Measurements from ENCODE around the gene MAN1C1.
A peak's percentile ranks its signal among the peaks of the same experiment; 100 is the strongest.

Gene MAN1C1

DNA sequence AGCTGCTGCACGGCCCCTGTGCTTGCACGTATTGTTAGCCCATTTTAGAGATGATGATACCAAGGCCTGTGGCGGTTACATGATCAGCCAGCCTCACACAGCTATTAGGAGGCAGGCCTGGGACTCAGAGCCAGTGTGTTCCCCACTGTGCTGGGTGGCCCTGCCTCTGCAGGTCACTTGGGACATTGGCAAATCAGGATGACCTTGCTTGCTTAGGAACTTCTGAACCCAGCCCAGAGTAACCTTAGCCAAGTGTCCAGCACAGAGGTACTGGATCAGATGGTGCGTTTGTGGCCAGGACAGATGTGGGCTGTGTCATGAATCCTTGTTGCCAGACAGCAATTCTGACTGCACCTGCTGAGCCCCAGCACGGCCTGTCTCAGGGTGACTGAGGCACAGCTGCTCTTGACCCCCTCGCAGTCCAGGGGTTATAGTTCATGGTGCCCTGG lies 45.0 kb upstream of the MAN1C1 start:
- H3K4me1 ChIP-seq (ENCODE audit: insufficient read depth, insufficient read length): peaks cover 54% of the 10 kb centered on the region
- no peak overlapping the region for H3K9ac ChIP-seq (ENCODE audit: insufficient read length, low read depth)
- TF ChIP-seq SUZ12 (IDR thresholded peaks at IDR 0.05; ENCODE audit: extremely low read depth, insufficient read depth, insufficient read length): no peak
- no peak for TF ChIP-seq ZNF274 (IDR thresholded peaks at IDR 0.05; ENCODE audit: low read depth, low read length)
- TF ChIP-seq YY1 (IDR thresholded peaks at IDR 0.05; ENCODE audit: insufficient read depth, insufficient read length): no peak

DNA sequence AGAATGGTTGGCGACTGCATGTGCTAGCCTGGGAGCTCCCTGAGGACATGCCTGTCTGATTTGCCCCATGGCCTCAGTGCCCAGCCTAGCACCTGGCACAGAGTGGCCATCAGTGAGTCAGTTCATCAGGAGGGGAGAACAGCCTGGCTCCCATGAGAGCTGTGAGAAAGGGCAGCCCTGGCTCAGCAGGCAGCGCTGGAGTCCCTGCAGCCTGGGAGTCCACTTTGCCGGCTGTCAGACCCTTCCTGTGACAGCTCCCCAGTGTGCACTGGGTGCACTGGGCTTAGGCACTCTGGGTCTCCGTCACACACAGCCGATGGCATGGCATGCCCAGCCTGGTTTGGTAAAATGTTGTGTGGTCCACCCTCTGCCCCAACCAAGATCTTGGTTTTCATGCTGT lies 44.5 kb upstream of the MAN1C1 start:
- Histone ChIP-seq H3K36me3 (ENCODE audit: insufficient read depth, insufficient read length, low read length) (peaks cover 4% of the 10 kb centered on the region), H3K4me1 (ENCODE audit: insufficient read depth, insufficient read length) (peaks cover 52% of the 10 kb centered on the region), H3K9me3 (ENCODE audit: insufficient read depth, low read length) (no peaks in the 10 kb centered on the region), H3K27me3 (ENCODE audit: insufficient read depth, insufficient read length) (no peaks in the 10 kb centered on the region), H3K4me3 (ENCODE audit: insufficient read length, low read depth) (no peak overlapping the region), H3K9ac (ENCODE audit: insufficient read length, low read depth) (no peak overlapping the region)
- TF ChIP-seq YY1 (IDR thresholded peaks at IDR 0.05; ENCODE audit: insufficient read depth, insufficient read length): no peak
- no peak for TF ChIP-seq ZNF274 (IDR thresholded peaks at IDR 0.05; ENCODE audit: low read depth, low read length)
- no peak for TF ChIP-seq SUZ12 (IDR thresholded peaks at IDR 0.05; ENCODE audit: extremely low read depth, insufficient read depth, insufficient read length)
- DNase-seq (ENCODE audit: low read depth, low spot score): no peak

More for the DNA sequence above, 45.0 kb upstream of the MAN1C1 start:
- Histone ChIP-seq H3K27me3 (ENCODE audit: insufficient read depth, insufficient read length) (no peaks in the 10 kb centered on the region), H3K9me3 (ENCODE audit: insufficient read depth, low read length) (no peaks in the 10 kb centered on the region), H3K36me3 (ENCODE audit: insufficient read depth, insufficient read length, low read length) (peaks cover 4% of the 10 kb centered on the region), H3K4me3 (ENCODE audit: insufficient read length, low read depth) (no peak overlapping the region)
- no peak for DNase-seq (ENCODE audit: low read depth, low spot score)

DNA sequence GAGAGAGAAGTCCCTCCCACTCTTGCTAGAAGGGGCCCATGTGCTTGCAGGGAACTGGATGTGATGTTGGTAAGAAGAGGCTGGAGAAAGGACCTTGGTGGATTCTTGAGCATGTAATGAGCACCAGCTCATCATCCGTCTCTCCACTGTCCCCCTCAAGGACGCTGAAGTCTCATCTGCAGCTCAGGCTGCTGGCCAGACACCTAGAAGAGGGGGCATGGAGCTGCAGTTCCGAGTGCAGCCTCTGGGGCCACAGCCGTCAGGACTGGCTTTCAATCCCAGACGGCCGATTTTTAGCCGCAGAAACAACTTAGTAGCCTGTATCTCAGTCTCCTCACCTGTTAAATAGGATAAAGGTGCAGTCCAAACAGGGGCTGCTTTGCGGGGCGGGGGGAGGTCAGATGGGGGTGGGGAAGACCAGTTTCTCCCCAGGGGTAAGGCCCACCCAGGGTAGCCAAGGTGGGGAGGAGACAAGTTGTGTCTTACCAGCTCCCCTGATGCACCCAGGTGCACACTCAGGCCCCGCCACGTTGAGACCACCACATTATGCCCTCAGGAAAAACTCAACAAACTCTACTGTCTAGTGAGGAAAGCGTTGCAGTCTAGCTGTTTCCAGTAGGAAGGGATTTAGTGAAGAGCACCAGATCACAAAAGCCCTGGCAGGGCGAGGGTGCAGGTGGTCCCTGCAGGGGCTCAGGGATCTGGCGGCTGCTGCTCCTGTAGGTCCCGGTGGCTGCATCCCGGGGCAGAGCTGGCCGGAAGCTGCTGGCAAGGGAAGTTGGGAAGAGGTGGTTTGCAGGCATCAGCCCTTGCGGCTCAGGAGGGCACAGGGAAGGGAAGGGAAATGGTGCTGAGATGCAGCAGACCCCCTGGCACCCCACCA lies 43.6 kb upstream of the MAN1C1 start:
- Histone ChIP-seq H3K36me3 (ENCODE audit: insufficient read depth, insufficient read length, low read length) (no peaks in the 10 kb centered on the region), H3K9me3 (ENCODE audit: insufficient read depth, low read length) (no peaks in the 10 kb centered on the region), H3K9ac (ENCODE audit: insufficient read length, low read depth) (peak overlapping the region; percentile 46), H3K4me3 (ENCODE audit: insufficient read length, low read depth) (no peak overlapping the region), H3K27me3 (ENCODE audit: insufficient read depth, insufficient read length) (no peaks in the 10 kb centered on the region), H3K4me1 (ENCODE audit: insufficient read depth, insufficient read length) (peaks cover 53% of the 10 kb centered on the region)
- DNase-seq (ENCODE audit: low read depth, low spot score): peak; percentile 77
- no peak for TF ChIP-seq SUZ12 (IDR thresholded peaks at IDR 0.05; ENCODE audit: extremely low read depth, insufficient read depth, insufficient read length)
- no peak for TF ChIP-seq ZNF274 (IDR thresholded peaks at IDR 0.05; ENCODE audit: low read depth, low read length)
- TF ChIP-seq YY1 (IDR thresholded peaks at IDR 0.05; ENCODE audit: insufficient read depth, insufficient read length): no peak

DNA sequence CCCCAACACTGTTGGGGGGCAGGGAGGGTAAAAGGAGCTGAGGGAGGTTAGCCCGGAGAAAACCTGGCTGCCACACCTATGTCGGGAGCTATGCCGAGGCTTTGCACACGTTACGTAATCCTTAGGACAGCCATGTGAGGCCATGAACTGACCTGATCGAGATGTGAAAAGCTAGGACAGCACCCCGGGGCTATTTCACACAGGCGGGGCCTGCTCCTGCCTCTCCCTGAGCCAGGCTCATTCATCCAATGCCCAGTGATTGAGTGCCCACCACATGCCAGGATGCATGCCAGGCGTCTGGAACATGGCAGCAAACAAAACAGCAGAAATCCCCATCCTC lies 43.0 kb upstream of the MAN1C1 start:
- Histone ChIP-seq H3K4me3 (ENCODE audit: insufficient read length, low read depth) (no peak overlapping the region), H3K9ac (ENCODE audit: insufficient read length, low read depth) (no peak overlapping the region), H3K4me1 (ENCODE audit: insufficient read depth, insufficient read length) (peaks cover 50% of the 10 kb centered on the region), H3K36me3 (ENCODE audit: insufficient read depth, insufficient read length, low read length) (no peaks in the 10 kb centered on the region), H3K27me3 (ENCODE audit: insufficient read depth, insufficient read length) (no peaks in the 10 kb centered on the region), H3K9me3 (ENCODE audit: insufficient read depth, low read length) (no peaks in the 10 kb centered on the region)
- no peak for DNase-seq (ENCODE audit: low read depth, low spot score)
- no peak for TF ChIP-seq YY1 (IDR thresholded peaks at IDR 0.05; ENCODE audit: insufficient read depth, insufficient read length)

DNA sequence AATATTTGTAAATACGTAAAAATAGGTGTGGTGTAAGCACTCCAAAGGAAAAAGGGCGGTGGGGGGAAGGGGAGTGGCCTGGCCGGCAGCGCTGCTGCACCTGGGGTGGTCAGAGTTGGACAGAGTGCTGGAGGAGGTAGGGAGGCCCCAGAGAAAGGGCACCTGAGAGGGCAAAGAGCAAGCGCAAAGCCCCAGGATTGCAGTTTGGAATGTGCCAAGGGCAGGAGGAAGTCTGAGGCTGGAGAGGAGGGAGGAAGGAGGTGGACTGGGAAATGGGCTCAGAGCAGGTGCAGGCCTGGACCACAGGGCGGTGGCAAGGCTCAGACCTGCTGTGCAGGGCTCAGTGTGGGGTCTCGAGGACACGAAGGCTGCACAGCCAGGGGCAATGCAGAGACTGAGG lies 42.6 kb upstream of the MAN1C1 start:
- Histone ChIP-seq H3K4me1 (ENCODE audit: insufficient read depth, insufficient read length) (peaks cover 47% of the 10 kb centered on the region), H3K9me3 (ENCODE audit: insufficient read depth, low read length) (no peaks in the 10 kb centered on the region), H3K4me3 (ENCODE audit: insufficient read length, low read depth) (no peak overlapping the region), H3K9ac (ENCODE audit: insufficient read length, low read depth) (peak overlapping the region; percentile 18), H3K27me3 (ENCODE audit: insufficient read depth, insufficient read length) (no peaks in the 10 kb centered on the region), H3K36me3 (ENCODE audit: insufficient read depth, insufficient read length, low read length) (no peaks in the 10 kb centered on the region)
- no peak for DNase-seq (ENCODE audit: low read depth, low spot score)
- no peak for TF ChIP-seq YY1 (IDR thresholded peaks at IDR 0.05; ENCODE audit: insufficient read depth, insufficient read length)
- TF ChIP-seq SUZ12 (IDR thresholded peaks at IDR 0.05; ENCODE audit: extremely low read depth, insufficient read depth, insufficient read length): no peak
- TF ChIP-seq ZNF274 (IDR thresholded peaks at IDR 0.05; ENCODE audit: low read depth, low read length): no peak

DNA sequence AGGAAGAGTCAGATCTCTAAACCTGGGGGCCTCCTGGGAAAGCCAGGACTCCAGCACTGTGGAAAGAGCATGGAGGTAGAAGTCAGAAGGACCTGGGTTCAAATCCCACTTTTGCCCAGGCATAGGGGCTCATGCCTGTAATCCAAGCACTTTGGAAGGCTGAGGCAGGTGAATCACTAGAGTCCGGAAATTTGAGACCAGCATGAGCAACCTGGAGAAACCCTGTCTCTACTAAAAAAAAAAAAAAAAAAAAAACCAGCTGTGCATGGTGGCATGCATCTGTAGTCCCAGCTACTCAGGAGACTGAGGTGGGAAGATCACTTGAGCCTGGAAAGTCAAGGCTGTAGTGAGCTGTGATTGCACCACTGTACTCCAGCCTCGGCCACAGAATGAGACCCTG lies 41.4 kb upstream of the MAN1C1 start:
- Histone ChIP-seq H3K4me3 (ENCODE audit: insufficient read length, low read depth) (no peak overlapping the region), H3K27me3 (ENCODE audit: insufficient read depth, insufficient read length) (no peaks in the 10 kb centered on the region), H3K9me3 (ENCODE audit: insufficient read depth, low read length) (no peaks in the 10 kb centered on the region), H3K9ac (ENCODE audit: insufficient read length, low read depth) (no peak overlapping the region), H3K36me3 (ENCODE audit: insufficient read depth, insufficient read length, low read length) (no peaks in the 10 kb centered on the region), H3K4me1 (ENCODE audit: insufficient read depth, insufficient read length) (peaks cover 38% of the 10 kb centered on the region)
- TF ChIP-seq SUZ12 (IDR thresholded peaks at IDR 0.05; ENCODE audit: extremely low read depth, insufficient read depth, insufficient read length) (no peak), ZNF274 (IDR thresholded peaks at IDR 0.05; ENCODE audit: low read depth, low read length) (no peak)
- DNase-seq (ENCODE audit: low read depth, low spot score): no peak

DNA sequence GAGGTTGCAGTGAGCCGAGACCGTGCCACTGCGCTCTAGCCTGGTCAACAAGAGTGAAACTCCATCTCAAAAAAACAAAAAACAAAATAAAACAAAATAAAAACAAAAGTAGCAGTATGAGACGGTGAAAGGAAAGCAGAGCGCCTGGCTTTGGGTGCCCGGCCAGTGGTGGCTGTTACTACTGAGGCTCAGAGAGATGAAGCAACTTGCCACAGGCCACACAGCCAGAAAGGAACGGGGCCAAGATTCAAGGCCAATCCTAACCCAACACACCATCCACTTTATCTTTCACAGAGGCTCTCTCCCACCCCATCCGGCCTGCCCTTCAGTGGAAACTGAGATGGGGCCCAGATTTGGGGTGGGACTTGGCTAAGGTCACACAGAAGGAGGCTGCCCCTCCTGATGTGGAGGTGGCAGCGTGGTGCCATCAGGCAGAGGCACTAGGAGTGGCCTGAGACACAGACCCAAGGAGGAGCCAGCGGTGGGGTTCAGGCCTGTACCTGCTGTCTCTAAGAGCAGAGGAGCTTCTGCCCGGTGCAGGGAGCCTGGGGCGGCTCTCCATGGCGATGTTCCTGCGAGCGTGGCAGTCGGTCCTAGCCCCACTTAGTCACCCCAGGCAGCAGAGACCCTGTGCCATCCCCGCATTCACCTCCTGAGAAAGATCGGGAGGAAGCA lies 40.0 kb upstream of the MAN1C1 start:
- no peak overlapping the region for H3K9ac ChIP-seq (ENCODE audit: insufficient read length, low read depth)
- H3K4me1 ChIP-seq (ENCODE audit: insufficient read depth, insufficient read length): peaks cover 41% of the 10 kb centered on the region
- DNase-seq (ENCODE audit: low read depth, low spot score): no peak
- no peaks in the 10 kb centered on the region for H3K9me3 ChIP-seq (ENCODE audit: insufficient read depth, low read length)
- no peak overlapping the region for H3K4me3 ChIP-seq (ENCODE audit: insufficient read length, low read depth)
- TF ChIP-seq SUZ12 (IDR thresholded peaks at IDR 0.05; ENCODE audit: extremely low read depth, insufficient read depth, insufficient read length): no peak
- TF ChIP-seq ZNF274 (IDR thresholded peaks at IDR 0.05; ENCODE audit: low read depth, low read length): no peak
- TF ChIP-seq YY1 (IDR thresholded peaks at IDR 0.05; ENCODE audit: insufficient read depth, insufficient read length): no peak
- H3K27me3 ChIP-seq (ENCODE audit: insufficient read depth, insufficient read length): no peaks in the 10 kb centered on the region
- no peaks in the 10 kb centered on the region for H3K36me3 ChIP-seq (ENCODE audit: insufficient read depth, insufficient read length, low read length)

Measured in NT2/D1 (cell line).